NT2/D1 (cell line): ENCODE measurements around the gene ARHGAP10.

Source experiments
- DNase-seq: peaks from one replicate; pipeline ENCODE4 v3.0.0-alpha.2; 2011; ENCODE audit warnings: low read depth, low spot score
- H3K27me3 ChIP-seq: 2 replicates; pipeline ENCODE4 v1.6.0; 2011; ENCODE audit warnings: mild to moderate bottlenecking; ENCODE audit not compliant: insufficient read length, insufficient read depth
- H3K36me3 ChIP-seq: 2 replicates; pipeline ENCODE4 v1.6.1; 2011; ENCODE audit warnings: mild to moderate bottlenecking, low read length, mixed read lengths; ENCODE audit not compliant: insufficient read depth, insufficient read length
- H3K4me1 ChIP-seq: 2 replicates; pipeline ENCODE4 v1.5.1; 2011; ENCODE audit not compliant: insufficient read depth, insufficient read length
- H3K4me3 ChIP-seq: 2 replicates; pipeline ENCODE4 v1.5.1; 2011; ENCODE audit warnings: low read depth; ENCODE audit not compliant: insufficient read length
- H3K9ac ChIP-seq: 2 replicates; pipeline ENCODE4 v1.6.0; 2011; ENCODE audit warnings: low read depth; ENCODE audit not compliant: insufficient read length
- H3K9me3 ChIP-seq: 2 replicates; pipeline ENCODE4 v1.5.1; 2011; ENCODE audit warnings: mild to moderate bottlenecking, low read length; ENCODE audit not compliant: insufficient read depth
- SUZ12 ChIP-seq: IDR thresholded peaks from 2 replicates; pipeline ENCODE4 v1.6.1; 2011; ENCODE audit not compliant: insufficient read length, insufficient read depth; ENCODE audit errors: extremely low read depth
- YY1 ChIP-seq: IDR thresholded peaks from 2 replicates; pipeline ENCODE4 v1.6.1; 2011; ENCODE audit not compliant: insufficient read length, insufficient read depth
- ZNF274 ChIP-seq: IDR thresholded peaks from 2 replicates; pipeline ENCODE4 v1.6.1; 2011; ENCODE audit warnings: mild to moderate bottlenecking, low read depth, low read length

Gene ARHGAP10

GRCh38 chr4:147747787-147748454 is 16.0 kb downstream of the ARHGAP10 start:
- DNase-seq = no peak
- H3K9me3 ChIP-seq = no peaks in the 10 kb centered on the region
- peaks cover 5% of the 10 kb centered on the region for H3K36me3 ChIP-seq
- no peaks in the 10 kb centered on the region for H3K4me1 ChIP-seq
- H3K9ac ChIP-seq = no peak overlapping the region
- H3K27me3 ChIP-seq = no peaks in the 10 kb centered on the region
- TF ChIP-seq YY1 (no peak), SUZ12 (no peak), ZNF274 (no peak)
- no peak overlapping the region for H3K4me3 ChIP-seq

GRCh38 chr4:147749811-147750321 is 18.0 kb downstream of the ARHGAP10 start:
- Histone ChIP-seq H3K4me3 (no peak overlapping the region), H3K36me3 (peaks cover 5% of the 10 kb centered on the region), H3K9me3 (no peaks in the 10 kb centered on the region), H3K27me3 (no peaks in the 10 kb centered on the region), H3K4me1 (no peaks in the 10 kb centered on the region), H3K9ac (no peak overlapping the region)
- DNase-seq = no peak
- TF ChIP-seq SUZ12 (no peak), YY1 (no peak), ZNF274 (no peak)

GRCh38 chr4:147753047-147753446 is 21.2 kb downstream of the ARHGAP10 start:
- no peak for DNase-seq
- H3K9me3 ChIP-seq = no peaks in the 10 kb centered on the region
- no peaks in the 10 kb centered on the region for H3K27me3 ChIP-seq
- H3K36me3 ChIP-seq = peaks cover 1% of the 10 kb centered on the region
- H3K9ac ChIP-seq = no peak overlapping the region
- TF ChIP-seq YY1 = no peak
- TF ChIP-seq ZNF274 = no peak
- TF ChIP-seq SUZ12 = no peak
- no peak overlapping the region for H3K4me3 ChIP-seq
- H3K4me1 ChIP-seq = no peaks in the 10 kb centered on the region

GRCh38 chr4:147754037-147754445 is 22.2 kb downstream of the ARHGAP10 start:
- H3K36me3 ChIP-seq = no peaks in the 10 kb centered on the region
- TF ChIP-seq SUZ12 = no peak
- DNase-seq = no peak
- no peaks in the 10 kb centered on the region for H3K27me3 ChIP-seq
- H3K4me1 ChIP-seq = no peaks in the 10 kb centered on the region
- H3K9me3 ChIP-seq = no peaks in the 10 kb centered on the region
- H3K9ac ChIP-seq = no peak overlapping the region
- H3K4me3 ChIP-seq = no peak overlapping the region

GRCh38 chr4:147755561-147756295 is 23.8 kb downstream of the ARHGAP10 start:
- DNase-seq = no peak
- H3K9ac ChIP-seq = no peak overlapping the region
- TF ChIP-seq YY1 = no peak
- TF ChIP-seq SUZ12 = no peak
- no peak for TF ChIP-seq ZNF274
- no peaks in the 10 kb centered on the region for H3K36me3 ChIP-seq
- no peak overlapping the region for H3K4me3 ChIP-seq
- no peaks in the 10 kb centered on the region for H3K9me3 ChIP-seq
- H3K27me3 ChIP-seq = no peaks in the 10 kb centered on the region
- no peaks in the 10 kb centered on the region for H3K4me1 ChIP-seq

- no peak overlapping the region for H3K4me3 ChIP-seq
- no peaks in the 10 kb centered on the region for H3K27me3 ChIP-seq
- H3K36me3 ChIP-seq = no peaks in the 10 kb centered on the region
- DNase-seq = no peak
- TF ChIP-seq SUZ12 (no peak), YY1 (no peak), ZNF274 (no peak)
- H3K4me1 ChIP-seq = no peaks in the 10 kb centered on the region
- H3K9ac ChIP-seq = no peak overlapping the region
- H3K9me3 ChIP-seq = no peaks in the 10 kb centered on the region
Measured at GRCh38 chr4:147756417-147756816, 24.5 kb downstream of the ARHGAP10 start.

GRCh38 chr4:147760176-147760575 is 28.3 kb downstream of the ARHGAP10 start:
- no peak for DNase-seq
- no peak overlapping the region for H3K9ac ChIP-seq
- no peak for TF ChIP-seq ZNF274
- no peak for TF ChIP-seq YY1
- TF ChIP-seq SUZ12 = no peak

More at GRCh38 chr4:147760176-147760575, 28.3 kb downstream of the ARHGAP10 start:
- Histone ChIP-seq H3K4me1 (no peaks in the 10 kb centered on the region), H3K9me3 (no peaks in the 10 kb centered on the region), H3K4me3 (no peak overlapping the region), H3K27me3 (no peaks in the 10 kb centered on the region), H3K36me3 (no peaks in the 10 kb centered on the region)
